ENCODE results near the gene SEMA5B. TPM values are rescaled to one million over a fixed set of nuclear protein-coding genes. Genes with fewer than 3 reads are reported as not detected.
A peak's percentile ranks its signal among the peaks of the same experiment; 100 is the strongest.

The SEMA5B gene
- polyA plus RNA-seq, 1 donor from 2014 or later: not detected

GRCh38 chr3:123046262-123047061 lies 18.9 kb upstream of the SEMA5B start:
- no peaks in the 10 kb centered on the region for H3K36me3 Mint-ChIP-seq
- H3K27me3 Mint-ChIP-seq: peaks cover 3% of the 10 kb centered on the region
- H3K4me1 Mint-ChIP-seq: no peaks in the 10 kb centered on the region
- H3K27ac Mint-ChIP-seq: no peak overlapping the region
- H3K4me3 Mint-ChIP-seq: no peak overlapping the region
- no peaks in the 10 kb centered on the region for H3K9me3 Mint-ChIP-seq

- no peaks in the 10 kb centered on the region for H3K4me1 Mint-ChIP-seq
- H3K27me3 Mint-ChIP-seq: peaks cover 3% of the 10 kb centered on the region
- peaks cover 4% of the 10 kb centered on the region for H3K36me3 Mint-ChIP-seq
- peak overlapping the region in 1 of 4 donors; percentile 50 for H3K4me3 Mint-ChIP-seq
- peaks cover 0 to 2% (median 0%) of the 10 kb centered on the region in 3 donors for H3K9me3 Mint-ChIP-seq
- H3K27ac Mint-ChIP-seq: no peak overlapping the region
Measured at GRCh38 chr3:123044981-123045763, 17.6 kb upstream of the SEMA5B start.

GRCh38 chr3:123042413-123042812 lies 14.8 kb upstream of the SEMA5B start:
- H3K27me3 Mint-ChIP-seq: peaks cover 12% of the 10 kb centered on the region
- no peaks in the 10 kb centered on the region for H3K4me1 Mint-ChIP-seq
- H3K27ac Mint-ChIP-seq: no peak overlapping the region
- H3K36me3 Mint-ChIP-seq: peaks cover 4% of the 10 kb centered on the region
- no peak overlapping the region for H3K4me3 Mint-ChIP-seq
- H3K9me3 Mint-ChIP-seq: peaks cover 0 to 2% (median 0%) of the 10 kb centered on the region in 3 donors

- peaks cover 0 to 2% (median 0%) of the 10 kb centered on the region in 3 donors for H3K9me3 Mint-ChIP-seq
- H3K4me1 Mint-ChIP-seq: no peaks in the 10 kb centered on the region
- H3K27me3 Mint-ChIP-seq: peaks cover 35% of the 10 kb centered on the region
- no peak overlapping the region for H3K4me3 Mint-ChIP-seq
- H3K36me3 Mint-ChIP-seq: peaks cover 5% of the 10 kb centered on the region
- no peak overlapping the region for H3K27ac Mint-ChIP-seq
Measured at GRCh38 chr3:123039178-123039577, 11.6 kb upstream of the SEMA5B start.

- Mint-ChIP-seq H3K4me1 (no peaks in the 10 kb centered on the region), H3K9me3 (peaks cover 0 to 2% (median 0%) of the 10 kb centered on the region in 3 donors), H3K36me3 (peaks cover 5% of the 10 kb centered on the region), H3K27ac (no peak overlapping the region), H3K4me3 (no peak overlapping the region), H3K27me3 (peaks cover 35% of the 10 kb centered on the region)
Measured at GRCh38 chr3:123038751-123039150, 11.2 kb upstream of the SEMA5B start.

GRCh38 chr3:123037015-123037375 lies 9.4 kb upstream of the SEMA5B start:
- no peak overlapping the region for H3K27ac Mint-ChIP-seq
- no peak overlapping the region for H3K4me3 Mint-ChIP-seq
- H3K4me1 Mint-ChIP-seq: no peaks in the 10 kb centered on the region
- H3K27me3 Mint-ChIP-seq: peaks cover 34% of the 10 kb centered on the region
- H3K9me3 Mint-ChIP-seq: peaks cover 0 to 2% (median 0%) of the 10 kb centered on the region in 3 donors
- H3K36me3 Mint-ChIP-seq: peaks cover 5% of the 10 kb centered on the region

GRCh38 chr3:123036352-123037014 lies 8.9 kb upstream of the SEMA5B start:
- H3K27ac Mint-ChIP-seq: no peak overlapping the region
- H3K27me3 Mint-ChIP-seq: peaks cover 34% of the 10 kb centered on the region
- H3K4me3 Mint-ChIP-seq: no peak overlapping the region
- H3K4me1 Mint-ChIP-seq: no peaks in the 10 kb centered on the region
- peaks cover 5% of the 10 kb centered on the region for H3K36me3 Mint-ChIP-seq
- peaks cover 0 to 2% (median 0%) of the 10 kb centered on the region in 3 donors for H3K9me3 Mint-ChIP-seq

GRCh38 chr3:123034996-123035395 lies 7.4 kb upstream of the SEMA5B start:
- H3K36me3 Mint-ChIP-seq: peaks cover 1% of the 10 kb centered on the region
- H3K9me3 Mint-ChIP-seq: no peaks in the 10 kb centered on the region
- no peak overlapping the region for H3K27ac Mint-ChIP-seq
- peaks cover 34% of the 10 kb centered on the region for H3K27me3 Mint-ChIP-seq
- no peaks in the 10 kb centered on the region for H3K4me1 Mint-ChIP-seq
- no peak overlapping the region for H3K4me3 Mint-ChIP-seq

- Mint-ChIP-seq H3K9me3 (no peaks in the 10 kb centered on the region), H3K27ac (no peak overlapping the region), H3K36me3 (peaks cover 1% of the 10 kb centered on the region), H3K4me1 (no peaks in the 10 kb centered on the region), H3K4me3 (no peak overlapping the region), H3K27me3 (peaks cover 39% of the 10 kb centered on the region)
Measured at GRCh38 chr3:123034120-123034519, 6.6 kb upstream of the SEMA5B start.

- Mint-ChIP-seq H3K9me3 (peaks cover 0 to 2% (median 0%) of the 10 kb centered on the region in 3 donors), H3K27me3 (peaks cover 37% of the 10 kb centered on the region), H3K4me1 (peaks cover 4 to 8% (median 6%) of the 10 kb centered on the region in 3 donors), H3K36me3 (peaks cover 1% of the 10 kb centered on the region), H3K4me3 (no peak overlapping the region), H3K27ac (no peak overlapping the region)
Measured at GRCh38 chr3:123032057-123032456, 4.5 kb upstream of the SEMA5B start.

GRCh38 chr3:123031051-123031450 lies 3.5 kb upstream of the SEMA5B start:
- Mint-ChIP-seq H3K4me3 (no peak overlapping the region), H3K27ac (no peak overlapping the region), H3K9me3 (peaks cover 0 to 2% (median 0%) of the 10 kb centered on the region in 3 donors), H3K27me3 (peaks cover 33% of the 10 kb centered on the region), H3K36me3 (peaks cover 1% of the 10 kb centered on the region), H3K4me1 (peaks cover 4 to 10% (median 7%) of the 10 kb centered on the region in 3 donors)

- H3K27ac Mint-ChIP-seq: peak overlapping the region in 1 of 3 donors; percentile 64
- H3K9me3 Mint-ChIP-seq: peaks cover 0 to 2% (median 2%) of the 10 kb centered on the region in 3 donors
- H3K36me3 Mint-ChIP-seq: no peaks in the 10 kb centered on the region
- peaks cover 37% of the 10 kb centered on the region for H3K27me3 Mint-ChIP-seq
- H3K4me1 Mint-ChIP-seq: peaks cover 4 to 13% (median 10%) of the 10 kb centered on the region in 3 donors
- peak overlapping the region; percentile 66 to 93 (median 87) for H3K4me3 Mint-ChIP-seq
Measured at GRCh38 chr3:123028233-123028828, 768 bp upstream of the SEMA5B start.

- peaks cover 40% of the 10 kb centered on the region for H3K27me3 Mint-ChIP-seq
- no peak overlapping the region for H3K27ac Mint-ChIP-seq
- H3K9me3 Mint-ChIP-seq: peaks cover 0 to 2% (median 2%) of the 10 kb centered on the region in 3 donors
- H3K4me1 Mint-ChIP-seq: peaks cover 4 to 13% (median 10%) of the 10 kb centered on the region in 3 donors
- H3K4me3 Mint-ChIP-seq: peak overlapping the region; percentile 22 to 92 (median 80)
- H3K36me3 Mint-ChIP-seq: no peaks in the 10 kb centered on the region
Measured at GRCh38 chr3:123026565-123027291, 835 bp downstream of the SEMA5B start.
